ENCODE data around the gene MTHFR.
A peak's percentile ranks its signal among the peaks of the same experiment; 100 is the strongest.

MTHFR gene

GRCh38 chr1:11795238-11795890 lies 10.4 kb downstream of the MTHFR start:
- no peak overlapping the region for H2BK12ac ChIP-seq (ENCODE audit: low read length in 2 of 2)
- H3K18ac ChIP-seq (ENCODE audit: low read depth in 1 of 2, low read length in 2 of 2): no peak overlapping the region
- H2BK15ac ChIP-seq (ENCODE audit: low read depth, poor library complexity, severe bottlenecking): no peak overlapping the region
- H3K4ac ChIP-seq (ENCODE audit: low read depth in 1 of 2, low read length in 2 of 2): no peak overlapping the region
- H3K27me3 ChIP-seq (ENCODE audit: control insufficient read depth in 1 of 2, insufficient read depth in 1 of 2, low read length in 2 of 2): no peaks in the 10 kb centered on the region
- peaks cover 2% of the 10 kb centered on the region for H3K79me1 ChIP-seq (replicated peaks; ENCODE audit: low read length, poor library complexity, severe bottlenecking)
- DNase-seq: no peak
- H3K36me3 ChIP-seq (ENCODE audit: control insufficient read depth in 1 of 2, insufficient read depth in 2 of 2, low read depth in 1 of 2, low read length in 2 of 2): peaks cover 67 to 77% of the 10 kb centered on the region in 2 experiments
- H3K14ac ChIP-seq (ENCODE audit: low read length in 2 of 2): no peak overlapping the region
- H3K23ac ChIP-seq (ENCODE audit: low read length in 2 of 2): no peak overlapping the region
- H4K91ac ChIP-seq (ENCODE audit: low read length): no peak overlapping the region
- no peak overlapping the region for H2BK120ac ChIP-seq (ENCODE audit: low read depth, low read length)
- H4K8ac ChIP-seq (ENCODE audit: low read length): no peak overlapping the region
- no peak overlapping the region for H2BK5ac ChIP-seq (ENCODE audit: low read depth, low read length, poor library complexity, severe bottlenecking)
- H3K27ac ChIP-seq (ENCODE audit: low read length, poor library complexity, severe bottlenecking): no peak overlapping the region
- H3K9me3 ChIP-seq (ENCODE audit: control insufficient read depth, low read length): no peaks in the 10 kb centered on the region
- H3K4me1 ChIP-seq (ENCODE audit: control insufficient read depth, insufficient read depth, low read depth, low read length): peaks cover 24% of the 10 kb centered on the region
- H2AK5ac ChIP-seq (ENCODE audit: low read length, severe bottlenecking): no peak overlapping the region
- H3K4me3 ChIP-seq (ENCODE audit: insufficient read depth in 1 of 2, low read depth in 1 of 2, low read length in 2 of 2): no peak overlapping the region
- no peak overlapping the region for H3K4me2 ChIP-seq (ENCODE audit: low read length, poor library complexity, severe bottlenecking)
- no peak overlapping the region for H3K9ac ChIP-seq (ENCODE audit: low read length)
- H2AFZ ChIP-seq (ENCODE audit: low read depth, low read length): no peak overlapping the region
- WGBS: 95% methylated on average over 14 of the region's 14 CpGs

GRCh38 chr1:11794446-11795237 lies 11.1 kb downstream of the MTHFR start:
- Histone ChIP-seq H2BK12ac (ENCODE audit: low read length in 2 of 2) (no peak overlapping the region), H2BK5ac (ENCODE audit: low read depth, low read length, poor library complexity, severe bottlenecking) (no peak overlapping the region), H3K4me1 (ENCODE audit: control insufficient read depth, insufficient read depth, low read depth, low read length) (peaks cover 23% of the 10 kb centered on the region), H4K91ac (ENCODE audit: low read length) (no peak overlapping the region), H2BK15ac (ENCODE audit: low read depth, poor library complexity, severe bottlenecking) (no peak overlapping the region), H3K14ac (ENCODE audit: low read length in 2 of 2) (no peak overlapping the region), H3K4me3 (ENCODE audit: insufficient read depth in 1 of 2, low read depth in 1 of 2, low read length in 2 of 2) (no peak overlapping the region), H2BK120ac (ENCODE audit: low read depth, low read length) (no peak overlapping the region), H3K23ac (ENCODE audit: low read length in 2 of 2) (no peak overlapping the region), H3K27ac (ENCODE audit: low read length, poor library complexity, severe bottlenecking) (no peak overlapping the region), H3K36me3 (ENCODE audit: control insufficient read depth in 1 of 2, insufficient read depth in 2 of 2, low read depth in 1 of 2, low read length in 2 of 2) (peaks cover 67 to 78% of the 10 kb centered on the region in 2 experiments), H3K9ac (ENCODE audit: low read length) (no peak overlapping the region), H3K27me3 (ENCODE audit: control insufficient read depth in 1 of 2, insufficient read depth in 1 of 2, low read length in 2 of 2) (no peaks in the 10 kb centered on the region), H2AFZ (ENCODE audit: low read depth, low read length) (no peak overlapping the region), H2AK5ac (ENCODE audit: low read length, severe bottlenecking) (no peak overlapping the region), H3K4me2 (ENCODE audit: low read length, poor library complexity, severe bottlenecking) (no peak overlapping the region), H3K18ac (ENCODE audit: low read depth in 1 of 2, low read length in 2 of 2) (no peak overlapping the region), H3K79me1 (replicated peaks; ENCODE audit: low read length, poor library complexity, severe bottlenecking) (peaks cover 4% of the 10 kb centered on the region), H3K9me3 (ENCODE audit: control insufficient read depth, low read length) (no peaks in the 10 kb centered on the region), H3K4ac (ENCODE audit: low read depth in 1 of 2, low read length in 2 of 2) (no peak overlapping the region), H4K8ac (ENCODE audit: low read length) (no peak overlapping the region)
- WGBS: 93% methylated on average over 19 of the region's 19 CpGs
- no peak for DNase-seq

- Histone ChIP-seq H3K9ac (ENCODE audit: low read length) (no peak overlapping the region), H4K8ac (ENCODE audit: low read length) (no peak overlapping the region), H3K27ac (ENCODE audit: low read length, poor library complexity, severe bottlenecking) (no peak overlapping the region), H3K4me3 (ENCODE audit: insufficient read depth in 1 of 2, low read depth in 1 of 2, low read length in 2 of 2) (no peak overlapping the region), H3K4me1 (ENCODE audit: control insufficient read depth, insufficient read depth, low read depth, low read length) (peaks cover 26% of the 10 kb centered on the region), H2AK5ac (ENCODE audit: low read length, severe bottlenecking) (no peak overlapping the region), H4K91ac (ENCODE audit: low read length) (peak overlapping the region; percentile 46), H2BK12ac (ENCODE audit: low read length in 2 of 2) (no peak overlapping the region), H3K9me3 (ENCODE audit: control insufficient read depth, low read length) (no peaks in the 10 kb centered on the region), H3K23ac (ENCODE audit: low read length in 2 of 2) (no peak overlapping the region), H2AFZ (ENCODE audit: low read depth, low read length) (no peak overlapping the region), H3K79me1 (replicated peaks; ENCODE audit: low read length, poor library complexity, severe bottlenecking) (peaks cover 4% of the 10 kb centered on the region), H3K18ac (ENCODE audit: low read depth in 1 of 2, low read length in 2 of 2) (no peak overlapping the region), H2BK15ac (ENCODE audit: low read depth, poor library complexity, severe bottlenecking) (no peak overlapping the region), H3K4me2 (ENCODE audit: low read length, poor library complexity, severe bottlenecking) (no peak overlapping the region), H3K27me3 (ENCODE audit: control insufficient read depth in 1 of 2, insufficient read depth in 1 of 2, low read length in 2 of 2) (no peaks in the 10 kb centered on the region), H2BK5ac (ENCODE audit: low read depth, low read length, poor library complexity, severe bottlenecking) (no peak overlapping the region), H2BK120ac (ENCODE audit: low read depth, low read length) (no peak overlapping the region), H3K4ac (ENCODE audit: low read depth in 1 of 2, low read length in 2 of 2) (no peak overlapping the region), H3K36me3 (ENCODE audit: control insufficient read depth in 1 of 2, insufficient read depth in 2 of 2, low read depth in 1 of 2, low read length in 2 of 2) (peaks cover 64 to 74% of the 10 kb centered on the region in 2 experiments), H3K14ac (ENCODE audit: low read length in 2 of 2) (no peak overlapping the region)
- WGBS: 98% methylated on average over 15 of the region's 15 CpGs
- DNase-seq: no peak
Observed at GRCh38 chr1:11793819-11794218, 11.9 kb downstream of the MTHFR start.

- H3K9ac ChIP-seq (ENCODE audit: low read length): peak overlapping the region; percentile 58
- H4K8ac ChIP-seq (ENCODE audit: low read length): no peak overlapping the region
- peaks cover 39% of the 10 kb centered on the region for H3K4me1 ChIP-seq (ENCODE audit: control insufficient read depth, insufficient read depth, low read depth, low read length)
- no peak overlapping the region for H3K4me3 ChIP-seq (ENCODE audit: insufficient read depth in 1 of 2, low read depth in 1 of 2, low read length in 2 of 2)
- no peak overlapping the region for H4K91ac ChIP-seq (ENCODE audit: low read length)
- H2BK5ac ChIP-seq (ENCODE audit: low read depth, low read length, poor library complexity, severe bottlenecking): no peak overlapping the region
- H2BK12ac ChIP-seq (ENCODE audit: low read length in 2 of 2): no peak overlapping the region
- H3K27me3 ChIP-seq (ENCODE audit: control insufficient read depth in 1 of 2, insufficient read depth in 1 of 2, low read length in 2 of 2): no peaks in the 10 kb centered on the region
- H2AK5ac ChIP-seq (ENCODE audit: low read length, severe bottlenecking): no peak overlapping the region
- H2BK15ac ChIP-seq (ENCODE audit: low read depth, poor library complexity, severe bottlenecking): no peak overlapping the region
- H3K4me2 ChIP-seq (ENCODE audit: low read length, poor library complexity, severe bottlenecking): no peak overlapping the region
- DNase-seq: no peak
- H3K9me3 ChIP-seq (ENCODE audit: control insufficient read depth, low read length): no peaks in the 10 kb centered on the region
- H3K14ac ChIP-seq (ENCODE audit: low read length in 2 of 2): no peak overlapping the region
- no peak overlapping the region for H3K23ac ChIP-seq (ENCODE audit: low read length in 2 of 2)
- peak overlapping the region in 1 of 2 experiments; percentile 41 for H3K4ac ChIP-seq (ENCODE audit: low read depth in 1 of 2, low read length in 2 of 2)
- no peak overlapping the region for H3K18ac ChIP-seq (ENCODE audit: low read depth in 1 of 2, low read length in 2 of 2)
- no peak overlapping the region for H2BK120ac ChIP-seq (ENCODE audit: low read depth, low read length)
- H3K27ac ChIP-seq (ENCODE audit: low read length, poor library complexity, severe bottlenecking): no peak overlapping the region
- WGBS: 97% methylated on average over 11 of the region's 11 CpGs
- H3K79me1 ChIP-seq (replicated peaks; ENCODE audit: low read length, poor library complexity, severe bottlenecking): peaks cover 4% of the 10 kb centered on the region
- H2AFZ ChIP-seq (ENCODE audit: low read depth, low read length): no peak overlapping the region
- H3K36me3 ChIP-seq (ENCODE audit: control insufficient read depth in 1 of 2, insufficient read depth in 2 of 2, low read depth in 1 of 2, low read length in 2 of 2): peaks cover 62 to 69% of the 10 kb centered on the region in 2 experiments
Observed at GRCh38 chr1:11792106-11792505, 13.7 kb downstream of the MTHFR start.

Measured in mesenchymal stem cell (in vitro differentiated cells and primary cell).